HepG2 (cell line): Measurements from ENCODE around the gene WWC2. TPM values are rescaled to one million over a fixed set of nuclear protein-coding genes. Genes with fewer than 3 reads are reported as not detected.
A peak's percentile ranks its signal among the peaks of the same experiment; 100 is the strongest.

ENCODE experiments used
- ATAC-seq: fragments of 200-7000 bp; cut with Tn5 transposase; 3 replicates; pipeline ENCODE4 v1.9.1; 2020; ENCODE audit warnings: mild to moderate bottlenecking, moderate library complexity
- BruUV-seq: library from RNA; stranded (reverse); fragments of 400-500 nt; replicated peaks from 2 replicates; lab custom pipeline; 2021; lab: Mats Ljungman, UMichigan
- CTCF ChIA-PET: fragments of 300-600 bp; formaldehyde crosslinking; extraction: SDS; loops from one replicate; lab custom pipeline; 2021; ENCODE audit warnings: low total read pairs, inconsistent platforms, low intra/inter-chr PET ratio; lab: Yijun Ruan, JAX
- POLR2A ChIA-PET: fragments of 350-600 bp; sonication (Branson Sonifier 250); formaldehyde crosslinking; loops from one replicate; lab custom pipeline; 2020; ENCODE audit warnings: antibody characterized with exemption, inconsistent platforms; lab: Yijun Ruan, JAX
- DNase-seq: peaks from one replicate; pipeline ENCODE4 v3.0.0-alpha.2; 2015; ENCODE audit warnings: low spot score
- FAIRE-seq: peaks from 3 replicates; lab custom pipeline; 2011; peaks lifted over from hg19 to GRCh38; lab: Jason Lieb, UNC
- H2AFZ ChIP-seq: one replicate; pipeline ENCODE4 v1.6.1; 2011; ENCODE audit warnings: low read length, inconsistent platforms
- H3K27ac ChIP-seq: fragments of 300-600 bp; 3 replicates; pipeline ENCODE4 v1.8.0; 2011; ENCODE audit warnings: mixed run types, mild to moderate bottlenecking, mixed read lengths, low read length, inconsistent platforms; ENCODE audit not compliant: insufficient read depth; ENCODE audit errors: extremely low read length
- H3K27me3 ChIP-seq, 2 experiments: fragments of 200-600 bp in 1 of 2; 2 replicates in 1 of 2; 3 replicates in 1 of 2; pipeline versions ENCODE4 v1.6.0 to v1.8.0; 2011; ENCODE audit warnings: low read length in 2 of 2, mild to moderate bottlenecking in 2 of 2, moderate library complexity in 2 of 2, inconsistent platforms in 1 of 2; ENCODE audit not compliant: insufficient read depth in 2 of 2, control insufficient read depth in 1 of 2
- H3K36me3 ChIP-seq, 2 experiments: fragments of 200-600 bp in 1 of 2; replicated peaks in 1 of 2; 2 replicates in 1 of 2; 3 replicates in 1 of 2; pipeline versions ENCODE4 v1.5.1 to v1.8.0; 2011; ENCODE audit warnings: low read length in 2 of 2, inconsistent platforms in 1 of 2; ENCODE audit not compliant: insufficient read depth in 2 of 2, control insufficient read depth in 1 of 2
- H3K4me1 ChIP-seq: 2 replicates; pipeline ENCODE4 v1.5.1; 2012; ENCODE audit warnings: low read length, inconsistent platforms; ENCODE audit not compliant: insufficient read depth
- H3K4me2 ChIP-seq: 2 replicates; pipeline ENCODE4 v1.6.0; 2011; ENCODE audit warnings: low read depth, low read length, inconsistent platforms
- H3K4me3 ChIP-seq, 3 experiments: fragments of 200-600 bp in 1 of 3; sonication (generic), shearing (Covaris generic) in 1 of 3; replicated peaks in 1 of 3; 2 replicates each; pipeline ENCODE4 v1.5.1; 2011 to 2016; ENCODE audit warnings: low read length in 3 of 3, inconsistent platforms in 2 of 3, low read depth in 2 of 3, mild to moderate bottlenecking in 2 of 3, control low read depth in 1 of 3, mixed read lengths in 1 of 3; ENCODE audit not compliant: insufficient read depth in 1 of 3
- H3K79me2 ChIP-seq: one replicate; pipeline ENCODE4 v1.6.1; 2011; ENCODE audit warnings: low read length, inconsistent platforms; ENCODE audit not compliant: insufficient read depth
- H3K9ac ChIP-seq: 2 replicates; pipeline ENCODE4 v1.6.0; 2011; ENCODE audit warnings: mild to moderate bottlenecking, low read depth, low read length, inconsistent platforms; ENCODE audit not compliant: insufficient read depth
- H3K9me3 ChIP-seq: 2 replicates; pipeline ENCODE4 v1.5.1; 2012; ENCODE audit warnings: mild to moderate bottlenecking, low read length
- H4K20me1 ChIP-seq: 2 replicates; pipeline ENCODE4 v1.6.0; 2011; ENCODE audit warnings: inconsistent platforms, mild to moderate bottlenecking, low read length, moderate library complexity; ENCODE audit not compliant: insufficient read depth
- CEBPB ChIP-seq: IDR thresholded peaks from 2 replicates; pipeline ENCODE4 v1.6.1; 2011; ENCODE audit warnings: low read depth, low read length, improper control_type of control experiment, borderline replicate concordance
- JARID2 ChIP-seq: sonication (generic); formaldehyde crosslinking; IDR thresholded peaks from 2 replicates; pipeline ENCODE4 v1.8.1; 2023; ENCODE audit warnings: missing genetic modification reagents, inconsistent platforms; ENCODE audit not compliant: insufficient replicate concordance
- MED8 ChIP-seq: sonication (generic); formaldehyde crosslinking; IDR thresholded peaks from 2 replicates; pipeline ENCODE4 v1.8.1; 2023; ENCODE audit warnings: mild to moderate bottlenecking, missing genetic modification reagents; ENCODE audit not compliant: insufficient replicate concordance
- NCOR1 ChIP-seq: fragments of 200-600 bp; sonication (generic); IDR thresholded peaks from 2 replicates; pipeline ENCODE4 v1.7.0; 2017; ENCODE audit warnings: antibody characterized with exemption, low read length, borderline replicate concordance
- NFKB2 ChIP-seq: sonication (generic); formaldehyde crosslinking; IDR thresholded peaks from 2 replicates; pipeline ENCODE4 v1.4.0; 2020; ENCODE audit warnings: missing genetic modification reagents, borderline replicate concordance
- NFYC ChIP-seq: IDR thresholded peaks from 2 replicates; pipeline ENCODE4 v1.6.1; 2016; ENCODE audit warnings: missing genetic modification reagents, missing compliant biosample characterization
- STAG1 ChIP-seq: sonication (generic); formaldehyde crosslinking; IDR thresholded peaks from 2 replicates; pipeline ENCODE4 v1.4.0; 2020; ENCODE audit warnings: missing genetic modification reagents
- TBP ChIP-seq: sonication (generic); formaldehyde crosslinking; IDR thresholded peaks from 2 replicates; pipeline ENCODE4 v1.5.0; 2020; ENCODE audit warnings: missing genetic modification reagents
- ZC3H13 ChIP-seq: sonication (generic); formaldehyde crosslinking; IDR thresholded peaks from 2 replicates; pipeline ENCODE4 v1.8.1; 2023; ENCODE audit warnings: mild to moderate bottlenecking, missing genetic modification reagents, moderate library complexity
- ZNF530 ChIP-seq: sonication (generic); formaldehyde crosslinking; IDR thresholded peaks from 2 replicates; pipeline ENCODE4 v1.5.0; 2020; ENCODE audit warnings: low read depth, mild to moderate bottlenecking, missing genetic modification reagents
- ZNF564 ChIP-seq: sonication (generic); formaldehyde crosslinking; IDR thresholded peaks from 2 replicates; pipeline ENCODE4 v1.8.1; 2023; ENCODE audit warnings: mild to moderate bottlenecking, missing genetic modification reagents
- ZNF629 ChIP-seq: sonication (generic); formaldehyde crosslinking; conservative IDR thresholded peaks from 2 replicates; pipeline ENCODE4 v1.5.0; 2020; ENCODE audit warnings: missing genetic modification reagents
- WGBS: methylation state at CpG from one replicate; pipeline ENCODE4 v1.1.6; 2017; ENCODE audit warnings: low lambda C conversion rate; 5-methylcytosine and 5-hydroxymethylcytosine counted together
- in situ Hi-C: cut with HindIII; loops from 2 replicates; pipeline ENCODE4 v1.10.0; 2017; ENCODE audit warnings: low pct_unique_long_range_greater_than_20kb; ENCODE audit not compliant: extremely low pct_ligation_motif_present
- intact Hi-C: fragments of 100-400 bp; cut with micrococcal nuclease; formaldehyde crosslinking; loops from one replicate; pipeline ENCODE4 v1.10.0; 2022; ENCODE audit not compliant: unreplicated experiment
- polyA plus RNA-seq, 8 experiments: library from polyadenylated mRNA; depleted of rRNA in 3 of 8; stranded (reverse) in 7 of 8; unstranded in 1 of 8; fragments of >200 nt; fragmentation: Illumina TruSeq in 4 of 8; extraction: Trizol in 4 of 8; gene quantifications; 2 replicates each; pipeline versions ENCODE4 v1.2.1 to v1.2.3, GENCODE V29; 2011 to 2016; ENCODE audit warnings: low read depth in 4 of 8, missing spikeins in 1 of 8, mixed read lengths in 1 of 8; ENCODE audit not compliant: insufficient read depth in 1 of 8
- total RNA-seq, 5 experiments: library from RNA; depleted of rRNA; stranded (reverse); fragments of >200 nt; fragmentation: Illumina TruSeq; extraction: Trizol; gene quantifications; 2 replicates each; pipeline ENCODE4 v1.2.3, GENCODE V29; 2016; ENCODE audit warnings: low read depth in 1 of 5
- TF ChIP-seq, protein P1 (sequence below): sonication (generic); formaldehyde crosslinking; IDR thresholded peaks from 2 replicates; pipeline ENCODE4 v1.4.0; 2020; ENCODE audit warnings: missing genetic modification reagents
- TF ChIP-seq, protein P2 (sequence below): sonication (generic); formaldehyde crosslinking; conservative IDR thresholded peaks from 2 replicates; pipeline ENCODE4 v1.8.0; 2022; ENCODE audit warnings: mild to moderate bottlenecking, moderate library complexity, missing genetic modification reagents

Gene WWC2
- total and polyA plus RNA-seq, 2 of the 13 experiments (the other 11 are each of a cell fraction or from before 2014, with no cell fraction given) = 40.0 to 50.1 TPM

DNA sequence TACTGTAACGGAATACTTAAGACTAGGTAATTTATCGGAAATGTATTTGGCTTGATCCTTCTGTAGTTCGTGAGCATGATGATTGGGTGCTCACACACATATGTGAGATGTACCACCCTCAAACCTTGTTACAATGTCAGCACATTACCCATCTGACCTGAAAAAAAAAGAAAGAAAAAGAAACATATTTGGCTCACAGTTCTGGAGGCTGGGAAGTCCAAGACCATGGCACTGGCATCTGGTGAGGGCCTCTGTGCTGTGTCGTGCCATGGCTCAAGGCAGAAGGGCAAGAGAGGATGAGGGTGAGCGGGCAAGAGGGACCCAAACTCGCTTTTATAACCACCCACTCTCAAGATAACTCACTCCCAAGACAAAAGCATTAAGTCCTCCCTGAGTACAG is 230.2 kb downstream of the WWC2 start:
- no peak for ATAC-seq
- H2AFZ ChIP-seq = no peak overlapping the region
- peaks cover 38% of the 10 kb centered on the region for H3K4me1 ChIP-seq
- BruUV-seq = no TSS peak
- WGBS = 75% methylated on average over 6 of the region's 6 CpGs
- H3K9me3 ChIP-seq = no peaks in the 10 kb centered on the region
- CTCF ChIA-PET = no interaction called here
- no peaks in the 10 kb centered on the region for H4K20me1 ChIP-seq
- no peak overlapping the region for H3K27ac ChIP-seq
- intact Hi-C loops = no loop called here
- FAIRE-seq = no peak
- in situ Hi-C loops = no loop called here
- no peak overlapping the region for H3K9ac ChIP-seq
- TF ChIP-seq MED8 (CRISPR knock-in tag) (no peak), ZNF564 (peak; percentile 98)
- peak overlapping the region; percentile 34; the same call in 1 of the 2 replicates for H3K4me2 ChIP-seq
- no peaks in the 10 kb centered on the region for H3K79me2 ChIP-seq
- no peak overlapping the region for H3K4me3 ChIP-seq
- no peak for DNase-seq
- no peaks in the 10 kb centered on the region for H3K36me3 ChIP-seq
- POLR2A ChIA-PET = no interaction called here
- H3K27me3 ChIP-seq = no peaks in the 10 kb centered on the region; a peak in 1 of 5 replicates

DNA sequence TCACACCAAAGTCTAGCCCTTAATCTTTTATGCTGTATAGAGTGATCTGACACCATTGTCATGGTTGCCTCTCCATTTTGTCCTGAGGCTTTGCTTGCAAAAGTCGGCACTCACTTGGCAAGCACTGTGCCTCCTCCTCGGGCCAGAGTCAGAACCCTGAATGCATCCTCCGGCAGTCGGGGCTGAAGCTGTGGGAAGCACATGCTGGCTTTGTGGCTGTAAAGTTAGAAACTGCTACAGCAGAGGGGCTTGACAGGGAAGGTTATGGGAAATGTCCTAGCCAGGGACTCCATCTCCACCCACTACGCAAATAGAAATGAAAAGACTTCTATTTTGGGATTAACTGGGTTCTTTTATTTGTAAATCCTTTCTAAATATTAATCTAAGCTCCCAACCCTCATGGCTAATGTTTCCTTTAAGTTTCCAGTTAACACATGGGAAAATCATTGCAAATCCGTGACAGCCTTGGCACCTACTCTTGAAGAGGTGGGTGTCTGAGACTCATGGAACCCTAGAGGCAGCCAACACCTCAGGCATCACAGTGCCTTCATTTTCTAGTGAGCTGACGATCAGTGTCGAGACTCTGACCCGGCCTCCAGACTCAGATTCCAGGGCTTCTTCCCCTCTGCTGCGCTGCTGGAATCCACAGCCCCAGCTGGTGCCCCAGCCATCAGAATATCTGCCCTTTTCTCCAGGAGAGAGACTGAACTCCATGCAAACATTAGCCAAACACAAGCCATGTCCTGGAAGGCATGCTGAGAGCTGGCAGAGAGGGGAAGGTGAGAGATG is 231.1 kb downstream of the WWC2 start:
- intact Hi-C loops (no loop called here), in situ Hi-C loops (no loop called here)
- Histone ChIP-seq H3K27me3 (no peaks in the 10 kb centered on the region), H3K4me1 (peaks cover 40% of the 10 kb centered on the region), H4K20me1 (no peaks in the 10 kb centered on the region), H3K4me2 (no peak overlapping the region), H3K9ac (no peak overlapping the region), H3K36me3 (no peaks in the 10 kb centered on the region), H3K9me3 (no peaks in the 10 kb centered on the region), H3K27ac (no peak overlapping the region), H3K79me2 (no peaks in the 10 kb centered on the region), H2AFZ (no peak overlapping the region), H3K4me3 (no peak overlapping the region)
- CTCF ChIA-PET = no interaction called here
- BruUV-seq = no TSS peak
- POLR2A ChIA-PET = no interaction called here
- ATAC-seq (no peak; the same call in 2 of the 3 replicates), DNase-seq (no peak), FAIRE-seq (no peak)
- 60% methylated on average over 9 of the region's 10 CpGs for WGBS
- TF ChIP-seq, protein P1, sequence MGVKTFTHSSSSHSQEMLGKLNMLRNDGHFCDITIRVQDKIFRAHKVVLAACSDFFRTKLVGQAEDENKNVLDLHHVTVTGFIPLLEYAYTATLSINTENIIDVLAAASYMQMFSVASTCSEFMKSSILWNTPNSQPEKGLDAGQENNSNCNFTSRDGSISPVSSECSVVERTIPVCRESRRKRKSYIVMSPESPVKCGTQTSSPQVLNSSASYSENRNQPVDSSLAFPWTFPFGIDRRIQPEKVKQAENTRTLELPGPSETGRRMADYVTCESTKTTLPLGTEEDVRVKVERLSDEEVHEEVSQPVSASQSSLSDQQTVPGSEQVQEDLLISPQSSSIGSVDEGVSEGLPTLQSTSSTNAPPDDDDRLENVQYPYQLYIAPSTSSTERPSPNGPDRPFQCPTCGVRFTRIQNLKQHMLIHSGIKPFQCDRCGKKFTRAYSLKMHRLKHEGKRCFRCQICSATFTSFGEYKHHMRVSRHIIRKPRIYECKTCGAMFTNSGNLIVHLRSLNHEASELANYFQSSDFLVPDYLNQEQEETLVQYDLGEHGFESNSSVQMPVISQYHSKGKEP (CRISPR knock-in tag) = no peak
- no peak for TF ChIP-seq NFYC (CRISPR knock-in tag)
- no peak for TF ChIP-seq ZNF530
- no peak for TF ChIP-seq ZNF564
- TF ChIP-seq, protein P2, sequence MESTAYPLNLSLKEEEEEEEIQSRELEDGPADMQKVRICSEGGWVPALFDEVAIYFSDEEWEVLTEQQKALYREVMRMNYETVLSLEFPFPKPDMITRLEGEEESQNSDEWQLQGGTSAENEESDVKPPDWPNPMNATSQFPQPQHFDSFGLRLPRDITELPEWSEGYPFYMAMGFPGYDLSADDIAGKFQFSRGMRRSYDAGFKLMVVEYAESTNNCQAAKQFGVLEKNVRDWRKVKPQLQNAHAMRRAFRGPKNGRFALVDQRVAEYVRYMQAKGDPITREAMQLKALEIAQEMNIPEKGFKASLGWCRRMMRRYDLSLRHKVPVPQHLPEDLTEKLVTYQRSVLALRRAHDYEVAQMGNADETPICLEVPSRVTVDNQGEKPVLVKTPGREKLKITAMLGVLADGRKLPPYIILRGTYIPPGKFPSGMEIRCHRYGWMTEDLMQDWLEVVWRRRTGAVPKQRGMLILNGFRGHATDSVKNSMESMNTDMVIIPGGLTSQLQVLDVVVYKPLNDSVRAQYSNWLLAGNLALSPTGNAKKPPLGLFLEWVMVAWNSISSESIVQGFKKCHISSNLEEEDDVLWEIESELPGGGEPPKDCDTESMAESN (CRISPR knock-in tag) = no peak
- no peak for TF ChIP-seq ZC3H13 (CRISPR knock-in tag)
- TF ChIP-seq ZNF629 (CRISPR knock-in tag) = no peak
- no peak for TF ChIP-seq STAG1 (CRISPR knock-in tag)
- TF ChIP-seq CEBPB = no peak
- TF ChIP-seq TBP (CRISPR knock-in tag) = no peak
- TF ChIP-seq JARID2 (CRISPR knock-in tag) = no peak
- TF ChIP-seq NFKB2 = no peak
- TF ChIP-seq NCOR1 = no peak
